ENCODE data around the gene DCST1. TPM values are rescaled to one million over a fixed set of nuclear protein-coding genes. Genes with fewer than 3 reads are reported as not detected.

The DCST1 gene
- polyA plus RNA-seq, 3 donors: 0.05 TPM; not detected in 2

- no peaks in the 10 kb centered on the region for H3K9me3 Mint-ChIP-seq
- peaks cover 40 to 53% of the 10 kb centered on the region in 2 donors for H3K36me3 ChIP-seq (replicated peaks in 1 of 2; ENCODE audit: control insufficient read depth in 1 of 2, insufficient read depth in 2 of 2, low read length in 2 of 2)
- H3K27me3 ChIP-seq (ENCODE audit: control insufficient read depth in 2 of 2, insufficient read depth in 2 of 2, low read length in 2 of 2): peaks cover 0 to 5% of the 10 kb centered on the region in 2 donors
- H3K4me1 Mint-ChIP-seq: peaks cover 33% of the 10 kb centered on the region
- H3K9me3 ChIP-seq (replicated peaks in 1 of 2; ENCODE audit: control insufficient read depth in 1 of 2, insufficient read depth in 1 of 2, low read length in 2 of 2): no peaks in the 10 kb centered on the region
- peak overlapping the region in 1 of 2 donors; percentile 94 for H3K4me3 Mint-ChIP-seq
- peak overlapping the region in 1 of 7 donors; percentile 31 for H3K27ac Mint-ChIP-seq
- no peak overlapping the region for H2AFZ ChIP-seq (ENCODE audit: insufficient read depth, low read depth, low read length, poor library complexity, severe bottlenecking)
- H3K4me1 ChIP-seq (ENCODE audit: control insufficient read depth in 1 of 2, insufficient read depth in 2 of 2, low read length in 2 of 2): peaks cover 26 to 41% of the 10 kb centered on the region in 2 donors
- no peak overlapping the region for H3K9ac ChIP-seq (ENCODE audit: insufficient read depth, low read length, poor library complexity, severe bottlenecking)
- H4K20me1 ChIP-seq (ENCODE audit: insufficient read depth, low read length): peaks cover 77% of the 10 kb centered on the region
- H3K27me3 Mint-ChIP-seq (ENCODE audit: low read depth in 3 of 3): peaks cover 4 to 9% (median 8%) of the 10 kb centered on the region in 3 donors
- WGBS (ENCODE audit: insufficient coverage): 84% methylated on average over 21 of the region's 29 CpGs
- peaks cover 7% of the 10 kb centered on the region for H3K79me2 ChIP-seq (ENCODE audit: insufficient read depth, low read length)
- no peak for TF ChIP-seq CTCF (IDR thresholded peaks at IDR 0.05)
- DNase-seq: no peak
- intact Hi-C loops (cut with micrococcal nuclease): loop anchor here (5.0 kb wide), 2 partner anchors 60 to 90 kb away; partner anchors contain the start of genes CKS1B (in 1 of the 2), SHC1 (in 1 of the 2) and ZBTB7B (in 1 of the 2)
- H3K4me2 ChIP-seq (replicated peaks; ENCODE audit: extremely low read depth, low read length, poor library complexity, severe bottlenecking): peak overlapping the region; percentile 97
- no peak overlapping the region for H3K27ac ChIP-seq (ENCODE audit: low read depth in 1 of 2, low read length in 2 of 2)
- peaks cover 45 to 57% of the 10 kb centered on the region in 2 donors for H3K36me3 Mint-ChIP-seq
- no peak overlapping the region for H3K4me3 ChIP-seq (replicated peaks in 1 of 3; ENCODE audit: low read depth in 2 of 3, low read length in 3 of 3)
Measured at GRCh38 chr1:155062151-155062686, 28.6 kb downstream of the DCST1 start.

GRCh38 chr1:155062702-155063411 lies 29.2 kb downstream of the DCST1 start:
- intact Hi-C loops (cut with micrococcal nuclease): loop anchor here (1.0 to 5.0 kb wide), 3 partner anchors 21 to 91 kb away; partner anchors contain the start of genes CKS1B (in 1 of the 2), SHC1 (in 1 of the 2) and ZBTB7B (in 1 of the 2)
- peak; percentile 89 for TF ChIP-seq CTCF (IDR thresholded peaks at IDR 0.05)
- peaks cover 7% of the 10 kb centered on the region for H3K79me2 ChIP-seq (ENCODE audit: insufficient read depth, low read length)
- peak overlapping the region in 2 of 7 donors; percentile 42 to 89 for H3K27ac Mint-ChIP-seq
- peaks cover 71% of the 10 kb centered on the region for H4K20me1 ChIP-seq (ENCODE audit: insufficient read depth, low read length)
- H3K36me3 ChIP-seq (replicated peaks in 1 of 2; ENCODE audit: control insufficient read depth in 1 of 2, insufficient read depth in 2 of 2, low read length in 2 of 2): peaks cover 35 to 50% of the 10 kb centered on the region in 2 donors
- H3K4me1 Mint-ChIP-seq: peaks cover 33% of the 10 kb centered on the region
- DNase-seq: peak in 2 of 3 donors; percentile 35 to 47
- H3K27ac ChIP-seq (ENCODE audit: low read depth in 1 of 2, low read length in 2 of 2): no peak overlapping the region
- H3K4me1 ChIP-seq (ENCODE audit: control insufficient read depth in 1 of 2, insufficient read depth in 2 of 2, low read length in 2 of 2): peaks cover 26 to 41% of the 10 kb centered on the region in 2 donors
- WGBS (ENCODE audit: insufficient coverage): 5% methylated on average over 44 of the region's 46 CpGs
- H3K4me3 ChIP-seq (replicated peaks in 1 of 3; ENCODE audit: low read depth in 2 of 3, low read length in 3 of 3): peak overlapping the region; percentile 62 to 89 (median 77)
- H3K9me3 Mint-ChIP-seq: peaks cover 0 to under 1% (median 0%) of the 10 kb centered on the region in 7 donors
- H3K27me3 Mint-ChIP-seq (ENCODE audit: low read depth in 3 of 3): peaks cover 6 to 9% (median 7%) of the 10 kb centered on the region in 3 donors
- no peaks in the 10 kb centered on the region for H3K9me3 ChIP-seq (replicated peaks in 1 of 2; ENCODE audit: control insufficient read depth in 1 of 2, insufficient read depth in 1 of 2, low read length in 2 of 2)
- peak overlapping the region; percentile 90 for H2AFZ ChIP-seq (ENCODE audit: insufficient read depth, low read depth, low read length, poor library complexity, severe bottlenecking)
- H3K36me3 Mint-ChIP-seq: peaks cover 43 to 57% of the 10 kb centered on the region in 2 donors
- peak overlapping the region; percentile 81 to 94 for H3K4me3 Mint-ChIP-seq
- H3K4me2 ChIP-seq (replicated peaks; ENCODE audit: extremely low read depth, low read length, poor library complexity, severe bottlenecking): peak overlapping the region; percentile 97
- no peak overlapping the region for H3K9ac ChIP-seq (ENCODE audit: insufficient read depth, low read length, poor library complexity, severe bottlenecking)
- H3K27me3 ChIP-seq (ENCODE audit: control insufficient read depth in 2 of 2, insufficient read depth in 2 of 2, low read length in 2 of 2): peaks cover 0 to 5% of the 10 kb centered on the region in 2 donors

All from CD14-positive monocyte (primary cell).